DND-41 (cell line): Measurements from ENCODE around the gene GLYATL3.

Source experiments
- ATAC-seq: fragments of 200-7000 bp; cut with Tn5 transposase; 3 replicates; pipeline ENCODE4 v1.9.1; 2021; ENCODE audit warnings: low read depth; ENCODE audit not compliant: insufficient read depth
- DNase-seq: peaks from one replicate; pipeline ENCODE4 v3.0.0-alpha.2; 2020
- H2AFZ ChIP-seq: 2 replicates; pipeline ENCODE4 v1.6.0; 2012; ENCODE audit warnings: low read depth, low read length
- H3K27ac ChIP-seq: 2 replicates; pipeline ENCODE4 v1.5.1; 2012; ENCODE audit warnings: low read length, inconsistent platforms
- H3K27me3 ChIP-seq: fragments of 200-600 bp; sonication (generic); 2 replicates; pipeline ENCODE4 v1.6.0; 2012; ENCODE audit warnings: low read length, mild to moderate bottlenecking, inconsistent platforms; ENCODE audit not compliant: insufficient read depth, poor library complexity
- H3K36me3 ChIP-seq: 2 replicates; pipeline ENCODE4 v1.5.1; 2012; ENCODE audit warnings: low read length, inconsistent platforms; ENCODE audit not compliant: insufficient read depth
- H3K4me1 ChIP-seq: 2 replicates; pipeline ENCODE4 v1.5.1; 2012; ENCODE audit warnings: mild to moderate bottlenecking, low read length; ENCODE audit not compliant: insufficient read depth
- H3K4me2 ChIP-seq: 2 replicates; pipeline ENCODE4 v1.6.0; 2012; ENCODE audit warnings: mild to moderate bottlenecking, moderate library complexity, low read length, inconsistent platforms; ENCODE audit not compliant: insufficient read depth
- H3K4me3 ChIP-seq, 2 experiments: fragments of 200-600 bp in 1 of 2; shearing (Covaris generic) in 1 of 2; 2 replicates each; pipeline ENCODE4 v1.5.1; 2012 to 2016; ENCODE audit warnings: inconsistent platforms in 2 of 2, low read length in 2 of 2, mild to moderate bottlenecking in 2 of 2, low read depth in 1 of 2, moderate library complexity in 1 of 2
- H3K79me2 ChIP-seq: 2 replicates; pipeline ENCODE4 v1.6.0; 2012; ENCODE audit warnings: low read length, inconsistent platforms; ENCODE audit not compliant: insufficient read depth
- H3K9ac ChIP-seq: 2 replicates; pipeline ENCODE4 v1.6.0; 2012; ENCODE audit warnings: low read depth, mild to moderate bottlenecking, inconsistent platforms, low read length, moderate library complexity
- H3K9me3 ChIP-seq: 2 replicates; pipeline ENCODE4 v1.5.1; 2012; ENCODE audit warnings: low read length, moderate library complexity, mild to moderate bottlenecking, inconsistent platforms; ENCODE audit not compliant: insufficient read depth, severe bottlenecking
- H4K20me1 ChIP-seq: 2 replicates; pipeline ENCODE4 v1.6.0; 2012; ENCODE audit warnings: low read length; ENCODE audit not compliant: insufficient read depth
- EZH2 ChIP-seq: IDR thresholded peaks from 3 replicates; pipeline ENCODE4 v1.6.1; 2012; ENCODE audit warnings: borderline replicate concordance, low read depth, mild to moderate bottlenecking, moderate library complexity, low read length, inconsistent platforms; ENCODE audit not compliant: severe bottlenecking
- TF ChIP-seq, protein P1 (sequence below): IDR thresholded peaks from 2 replicates; pipeline ENCODE4 v1.5.1; 2012; ENCODE audit warnings: borderline replicate concordance, low read length, moderate library complexity, mild to moderate bottlenecking; ENCODE audit not compliant: poor library complexity, severe bottlenecking; ENCODE audit errors: extremely low read depth

The GLYATL3 gene

DNA sequence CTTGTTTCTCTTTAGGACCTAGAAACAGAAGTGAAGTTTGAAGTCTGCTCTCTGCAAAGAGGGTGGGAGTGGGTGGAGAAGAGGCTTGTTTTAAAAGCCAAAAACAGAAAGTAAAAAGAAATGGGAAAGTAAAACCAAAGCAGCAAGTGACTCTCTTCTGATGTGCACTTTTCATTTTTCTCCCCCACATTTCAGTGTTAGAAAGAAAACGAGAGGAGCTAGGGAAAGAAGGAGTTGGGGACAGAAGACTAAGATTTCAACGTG lies 52.1 kb downstream of the GLYATL3 start:
- no peaks in the 10 kb centered on the region for H3K36me3 ChIP-seq
- H3K9ac ChIP-seq = no peak overlapping the region
- no peak overlapping the region for H3K4me3 ChIP-seq

DNA sequence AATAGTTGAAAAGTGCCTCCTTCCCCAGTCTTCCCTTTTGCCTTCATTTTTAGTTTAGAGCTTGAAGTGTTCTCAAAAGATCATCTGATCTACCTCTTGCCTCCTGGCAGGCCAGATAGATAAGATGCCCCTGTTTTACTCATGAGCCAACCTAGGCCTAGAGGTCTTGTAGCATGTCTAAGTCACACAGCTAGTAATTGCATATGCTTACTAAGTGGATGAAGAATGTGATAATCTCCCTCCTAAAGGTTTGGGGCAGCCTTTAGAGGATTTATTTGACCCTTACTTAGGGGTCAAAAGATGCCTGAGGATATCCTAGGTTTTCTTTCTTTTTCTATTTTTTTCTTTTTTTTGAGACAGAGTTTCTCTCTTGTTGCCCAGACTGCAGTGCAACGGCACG lies 52.9 kb downstream of the GLYATL3 start:
- ATAC-seq = no peak
- H3K4me1 ChIP-seq = no peaks in the 10 kb centered on the region
- H3K27me3 ChIP-seq = no peaks in the 10 kb centered on the region

More for the DNA sequence above, 52.1 kb downstream of the GLYATL3 start:
- DNase-seq (no peak), ATAC-seq (no peak)
- H3K27ac ChIP-seq = no peak overlapping the region
- H3K27me3 ChIP-seq = no peaks in the 10 kb centered on the region
- H3K9me3 ChIP-seq = no peaks in the 10 kb centered on the region
- no peak overlapping the region for H3K4me2 ChIP-seq
- TF ChIP-seq, protein P1, sequence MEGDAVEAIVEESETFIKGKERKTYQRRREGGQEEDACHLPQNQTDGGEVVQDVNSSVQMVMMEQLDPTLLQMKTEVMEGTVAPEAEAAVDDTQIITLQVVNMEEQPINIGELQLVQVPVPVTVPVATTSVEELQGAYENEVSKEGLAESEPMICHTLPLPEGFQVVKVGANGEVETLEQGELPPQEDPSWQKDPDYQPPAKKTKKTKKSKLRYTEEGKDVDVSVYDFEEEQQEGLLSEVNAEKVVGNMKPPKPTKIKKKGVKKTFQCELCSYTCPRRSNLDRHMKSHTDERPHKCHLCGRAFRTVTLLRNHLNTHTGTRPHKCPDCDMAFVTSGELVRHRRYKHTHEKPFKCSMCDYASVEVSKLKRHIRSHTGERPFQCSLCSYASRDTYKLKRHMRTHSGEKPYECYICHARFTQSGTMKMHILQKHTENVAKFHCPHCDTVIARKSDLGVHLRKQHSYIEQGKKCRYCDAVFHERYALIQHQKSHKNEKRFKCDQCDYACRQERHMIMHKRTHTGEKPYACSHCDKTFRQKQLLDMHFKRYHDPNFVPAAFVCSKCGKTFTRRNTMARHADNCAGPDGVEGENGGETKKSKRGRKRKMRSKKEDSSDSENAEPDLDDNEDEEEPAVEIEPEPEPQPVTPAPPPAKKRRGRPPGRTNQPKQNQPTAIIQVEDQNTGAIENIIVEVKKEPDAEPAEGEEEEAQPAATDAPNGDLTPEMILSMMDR = no peak
- TF ChIP-seq EZH2 = no peak
- no peaks in the 10 kb centered on the region for H4K20me1 ChIP-seq
- H3K79me2 ChIP-seq = no peaks in the 10 kb centered on the region
- H3K4me1 ChIP-seq = no peaks in the 10 kb centered on the region
- no peak overlapping the region for H2AFZ ChIP-seq

DNA sequence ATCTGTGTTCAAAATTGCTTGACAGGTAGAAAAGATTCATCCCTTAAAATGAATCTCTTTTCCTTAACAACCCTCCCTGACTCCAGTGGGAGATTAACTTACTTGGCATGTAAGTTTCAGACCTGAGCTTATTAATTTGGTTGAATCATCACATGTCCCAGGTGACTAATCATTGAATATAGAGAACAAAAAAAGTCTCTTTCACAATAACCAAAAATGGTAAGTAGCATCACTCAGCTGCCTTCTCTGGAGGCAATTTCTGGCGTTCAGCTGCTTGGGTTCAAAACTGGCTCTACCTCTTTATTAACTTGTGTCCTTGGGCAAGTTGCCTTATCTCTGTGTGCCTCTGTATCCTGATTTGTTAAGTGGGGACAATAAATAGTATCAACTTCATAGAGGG lies 53.7 kb downstream of the GLYATL3 start:
- Histone ChIP-seq H3K36me3 (no peaks in the 10 kb centered on the region), H3K27ac (no peak overlapping the region), H3K9me3 (no peaks in the 10 kb centered on the region), H4K20me1 (no peaks in the 10 kb centered on the region), H3K79me2 (no peaks in the 10 kb centered on the region), H3K4me1 (no peaks in the 10 kb centered on the region), H2AFZ (no peak overlapping the region), H3K9ac (no peak overlapping the region), H3K4me3 (no peak overlapping the region), H3K27me3 (no peaks in the 10 kb centered on the region), H3K4me2 (no peak overlapping the region)
- DNase-seq = no peak
- TF ChIP-seq EZH2 = no peak
- TF ChIP-seq, protein P1 = no peak
- ATAC-seq = no peak

More for the DNA sequence above, 52.9 kb downstream of the GLYATL3 start:
- no peak overlapping the region for H3K9ac ChIP-seq
- no peaks in the 10 kb centered on the region for H4K20me1 ChIP-seq
- DNase-seq = no peak
- H3K4me3 ChIP-seq = no peak overlapping the region
- H2AFZ ChIP-seq = no peak overlapping the region; the same call in 1 of the 2 replicates
- H3K4me2 ChIP-seq = no peak overlapping the region
- TF ChIP-seq EZH2 = no peak
- TF ChIP-seq, protein P1 = no peak
- no peak overlapping the region for H3K27ac ChIP-seq
- no peaks in the 10 kb centered on the region for H3K79me2 ChIP-seq
- no peaks in the 10 kb centered on the region for H3K9me3 ChIP-seq
- no peaks in the 10 kb centered on the region for H3K36me3 ChIP-seq

DNA sequence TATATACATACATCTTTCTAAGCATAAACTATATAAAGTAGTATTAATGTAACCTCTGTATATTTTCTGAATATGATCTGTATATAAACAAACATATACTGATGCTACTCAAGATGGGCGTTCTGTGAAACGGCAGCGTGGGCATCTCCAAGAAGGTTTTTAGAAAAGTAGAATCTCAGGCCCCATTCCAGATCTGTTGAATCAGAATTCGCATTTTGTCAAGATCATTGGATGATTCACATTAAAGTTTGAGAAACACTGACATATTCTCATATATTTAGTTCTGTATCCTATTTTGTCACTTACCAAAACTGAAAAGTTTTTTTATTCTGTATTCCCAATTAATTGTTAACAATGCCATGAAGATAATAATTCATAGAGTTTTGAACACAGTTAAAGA lies 56.2 kb downstream of the GLYATL3 start:
- no peak overlapping the region for H3K9ac ChIP-seq
- no peak for ATAC-seq
- no peaks in the 10 kb centered on the region for H3K27me3 ChIP-seq
- no peaks in the 10 kb centered on the region for H3K9me3 ChIP-seq
- no peaks in the 10 kb centered on the region for H3K4me1 ChIP-seq
- H3K4me2 ChIP-seq = no peak overlapping the region
- TF ChIP-seq, protein P1 = no peak
- TF ChIP-seq EZH2 = no peak
- no peak for DNase-seq
- no peaks in the 10 kb centered on the region for H3K36me3 ChIP-seq
- no peak overlapping the region for H2AFZ ChIP-seq
- H3K27ac ChIP-seq = no peak overlapping the region
- H3K4me3 ChIP-seq = no peak overlapping the region
- H4K20me1 ChIP-seq = no peaks in the 10 kb centered on the region
- no peaks in the 10 kb centered on the region for H3K79me2 ChIP-seq
